ENCODE data around the gene PCID2. TPM values are rescaled to one million over a fixed set of nuclear protein-coding genes. Genes with fewer than 3 reads are reported as not detected.
A peak's percentile ranks its signal among the peaks of the same experiment; 100 is the strongest.

The PCID2 gene
- polyA plus RNA-seq, 1 of the 3 experiments (the other 2 are of a cell fraction) = 69.8 TPM

DNA sequence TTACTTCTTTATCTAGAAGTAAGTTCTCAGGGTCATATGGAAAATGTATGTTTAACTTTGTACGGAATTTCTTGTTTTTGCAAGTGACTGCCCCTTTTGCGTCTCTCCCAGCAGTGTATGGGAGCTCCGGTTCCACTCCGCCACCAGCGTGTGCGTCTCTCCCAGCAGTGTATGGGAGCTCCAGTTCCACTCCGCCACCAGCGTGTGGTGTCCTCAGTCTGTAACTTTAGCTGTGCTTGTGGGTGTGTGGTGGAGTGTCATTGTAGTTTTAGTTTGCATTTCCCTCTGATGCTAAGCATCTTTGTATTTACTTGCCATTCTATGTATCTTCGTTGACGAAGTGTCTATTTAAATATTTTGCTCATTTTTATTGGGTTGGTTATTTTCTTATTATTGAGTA lies 3.3 kb upstream of the PCID2 start:
- Histone ChIP-seq H3K4me2 (no peak overlapping the region), H4K20me1 (ENCODE audit: insufficient read depth) (peaks cover 66% of the 10 kb centered on the region), H3K4me1 (ENCODE audit: control insufficient read depth in 1 of 2, insufficient read depth in 2 of 2, low read depth in 1 of 2, low read length in 1 of 2) (peaks cover 20 to 25% of the 10 kb centered on the region in 2 experiments), H3K9ac (no peak overlapping the region), H2AFZ (ENCODE audit: low read depth) (no peak overlapping the region), H3K9me2 (no peaks in the 10 kb centered on the region), H3K4me3 (ENCODE audit: low read depth in 2 of 2, low read length in 1 of 2) (no peak overlapping the region), H3K9me3 (no peaks in the 10 kb centered on the region), H3K27me3 (ENCODE audit: insufficient read depth) (no peaks in the 10 kb centered on the region), H3K27ac (ENCODE audit: low read depth in 2 of 2, low read length in 1 of 2) (no peak overlapping the region), H3K36me3 (replicated peaks in 1 of 2; ENCODE audit: control insufficient read depth in 1 of 2, insufficient read depth in 2 of 2, low read length in 1 of 2) (peaks cover 16 to 19% of the 10 kb centered on the region in 2 experiments), H3F3A (replicated peaks; ENCODE audit: insufficient read depth) (peaks cover 10% of the 10 kb centered on the region), H3K79me2 (ENCODE audit: insufficient read depth) (peaks cover 87% of the 10 kb centered on the region)
- no peak for DNase-seq
- WGBS (ENCODE audit: low lambda C conversion rate) = 97% methylated on average over 10 of the region's 10 CpGs
- ChIA-PET POLR2A (no interaction called here), CTCF (interaction anchor here (0.5 kb wide), 1 partner anchor 181 kb away, joined by 3 read pairs; no protein-coding TSS in a partner anchor)
- TF ChIP-seq, protein P1, sequence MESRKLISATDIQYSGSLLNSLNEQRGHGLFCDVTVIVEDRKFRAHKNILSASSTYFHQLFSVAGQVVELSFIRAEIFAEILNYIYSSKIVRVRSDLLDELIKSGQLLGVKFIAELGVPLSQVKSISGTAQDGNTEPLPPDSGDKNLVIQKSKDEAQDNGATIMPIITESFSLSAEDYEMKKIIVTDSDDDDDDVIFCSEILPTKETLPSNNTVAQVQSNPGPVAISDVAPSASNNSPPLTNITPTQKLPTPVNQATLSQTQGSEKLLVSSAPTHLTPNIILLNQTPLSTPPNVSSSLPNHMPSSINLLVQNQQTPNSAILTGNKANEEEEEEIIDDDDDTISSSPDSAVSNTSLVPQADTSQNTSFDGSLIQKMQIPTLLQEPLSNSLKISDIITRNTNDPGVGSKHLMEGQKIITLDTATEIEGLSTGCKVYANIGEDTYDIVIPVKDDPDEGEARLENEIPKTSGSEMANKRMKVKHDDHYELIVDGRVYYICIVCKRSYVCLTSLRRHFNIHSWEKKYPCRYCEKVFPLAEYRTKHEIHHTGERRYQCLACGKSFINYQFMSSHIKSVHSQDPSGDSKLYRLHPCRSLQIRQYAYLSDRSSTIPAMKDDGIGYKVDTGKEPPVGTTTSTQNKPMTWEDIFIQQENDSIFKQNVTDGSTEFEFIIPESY (IDR thresholded peaks at IDR 0.05; ENCODE audit: borderline replicate concordance, low read depth) = 0 out of 2 replicates have a peak, but pooled peaks have one; percentile 15
- TF ChIP-seq, protein P2, sequence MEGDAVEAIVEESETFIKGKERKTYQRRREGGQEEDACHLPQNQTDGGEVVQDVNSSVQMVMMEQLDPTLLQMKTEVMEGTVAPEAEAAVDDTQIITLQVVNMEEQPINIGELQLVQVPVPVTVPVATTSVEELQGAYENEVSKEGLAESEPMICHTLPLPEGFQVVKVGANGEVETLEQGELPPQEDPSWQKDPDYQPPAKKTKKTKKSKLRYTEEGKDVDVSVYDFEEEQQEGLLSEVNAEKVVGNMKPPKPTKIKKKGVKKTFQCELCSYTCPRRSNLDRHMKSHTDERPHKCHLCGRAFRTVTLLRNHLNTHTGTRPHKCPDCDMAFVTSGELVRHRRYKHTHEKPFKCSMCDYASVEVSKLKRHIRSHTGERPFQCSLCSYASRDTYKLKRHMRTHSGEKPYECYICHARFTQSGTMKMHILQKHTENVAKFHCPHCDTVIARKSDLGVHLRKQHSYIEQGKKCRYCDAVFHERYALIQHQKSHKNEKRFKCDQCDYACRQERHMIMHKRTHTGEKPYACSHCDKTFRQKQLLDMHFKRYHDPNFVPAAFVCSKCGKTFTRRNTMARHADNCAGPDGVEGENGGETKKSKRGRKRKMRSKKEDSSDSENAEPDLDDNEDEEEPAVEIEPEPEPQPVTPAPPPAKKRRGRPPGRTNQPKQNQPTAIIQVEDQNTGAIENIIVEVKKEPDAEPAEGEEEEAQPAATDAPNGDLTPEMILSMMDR (IDR thresholded peaks at IDR 0.05) = peak; percentile 26; the same call in 1 of the 2 replicates
- TF ChIP-seq FOXJ3 (CRISPR knock-in tag; IDR thresholded peaks at IDR 0.05) = no peak

DNA sequence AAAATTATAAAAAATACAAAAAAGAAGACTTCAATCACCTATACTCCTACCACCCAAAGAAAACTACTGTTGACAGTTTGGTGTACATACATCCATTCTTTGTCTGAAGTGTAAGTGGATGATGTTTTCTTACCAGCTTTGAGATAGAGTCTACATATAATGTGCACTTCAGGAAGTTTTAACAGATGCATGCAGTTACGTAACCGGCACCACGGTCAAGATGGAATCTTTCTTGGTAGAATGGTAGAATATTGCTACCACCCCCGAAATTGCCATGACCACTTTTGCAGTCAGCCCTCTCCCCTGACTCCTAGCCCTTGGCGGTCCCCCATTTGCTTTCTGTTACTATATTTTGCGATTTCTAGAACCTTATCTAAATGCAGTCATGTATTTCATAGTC lies 2.4 kb upstream of the PCID2 start:
- H3K79me2 ChIP-seq (ENCODE audit: insufficient read depth) = peaks cover 87% of the 10 kb centered on the region
- WGBS (ENCODE audit: low lambda C conversion rate) = 87% methylated on average over 6 of the region's 6 CpGs
- peaks cover 57% of the 10 kb centered on the region for H4K20me1 ChIP-seq (ENCODE audit: insufficient read depth)
- H3K4me2 ChIP-seq = peak overlapping the region; percentile 82
- H3F3A ChIP-seq (replicated peaks; ENCODE audit: insufficient read depth) = peaks cover 5% of the 10 kb centered on the region
- ChIA-PET CTCF (interaction anchor here (1.4 kb wide), 1 partner anchor 9 kb away, joined by 4 read pairs; no protein-coding TSS in a partner anchor), POLR2A (no interaction called here)
- peak overlapping the region; percentile 78; the same call in 1 of the 2 replicates for H3K9ac ChIP-seq
- peak overlapping the region in 1 of 2 experiments; percentile 71; a peak in 1 of 4 replicates for H3K27ac ChIP-seq (ENCODE audit: low read depth in 2 of 2, low read length in 1 of 2)
- H3K36me3 ChIP-seq (replicated peaks in 1 of 2; ENCODE audit: control insufficient read depth in 1 of 2, insufficient read depth in 2 of 2, low read length in 1 of 2) = peaks cover 20 to 25% of the 10 kb centered on the region in 2 experiments
- no peak overlapping the region for H2AFZ ChIP-seq (ENCODE audit: low read depth)
- H3K4me1 ChIP-seq (ENCODE audit: control insufficient read depth in 1 of 2, insufficient read depth in 2 of 2, low read depth in 1 of 2, low read length in 1 of 2) = peaks cover 12 to 27% of the 10 kb centered on the region in 2 experiments
- no peaks in the 10 kb centered on the region for H3K27me3 ChIP-seq (ENCODE audit: insufficient read depth)
- H3K9me3 ChIP-seq = no peaks in the 10 kb centered on the region
- H3K9me2 ChIP-seq = no peaks in the 10 kb centered on the region
- TF ChIP-seq EP300 (IDR thresholded peaks at IDR 0.05; ENCODE audit: borderline replicate concordance in 1 of 2, low read depth in 1 of 2, low read length in 1 of 2) (no peak), TCF12 (IDR thresholded peaks at IDR 0.05) (no peak), GABPA (IDR thresholded peaks at IDR 0.05; ENCODE audit: low read depth) (no peak), MEF2A (IDR thresholded peaks at IDR 0.05; ENCODE audit: borderline replicate concordance, low read depth) (no peak), MXI1 (IDR thresholded peaks at IDR 0.05; ENCODE audit: low read depth, low read length) (no peak), FOSL2 (IDR thresholded peaks at IDR 0.05; ENCODE audit: borderline replicate concordance, low read depth) (no peak), RCOR1 (IDR thresholded peaks at IDR 0.05; ENCODE audit: low read length) (no peak), SMC3 (IDR thresholded peaks at IDR 0.05; ENCODE audit: low read depth, low read length) (no peak), GATA2 (CRISPR knock-in tag; IDR thresholded peaks at IDR 0.05) (no peak)
- TF ChIP-seq, protein P1 (IDR thresholded peaks at IDR 0.05; ENCODE audit: borderline replicate concordance, low read depth) = no peak
- TF ChIP-seq, protein P3, sequence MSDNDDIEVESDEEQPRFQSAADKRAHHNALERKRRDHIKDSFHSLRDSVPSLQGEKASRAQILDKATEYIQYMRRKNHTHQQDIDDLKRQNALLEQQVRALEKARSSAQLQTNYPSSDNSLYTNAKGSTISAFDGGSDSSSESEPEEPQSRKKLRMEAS (IDR thresholded peaks at IDR 0.05; ENCODE audit: low read depth) = no peak
- no peak for DNase-seq
- peak overlapping the region; percentile 89 to 97; a peak in 3 of 4 replicates for H3K4me3 ChIP-seq (ENCODE audit: low read depth in 2 of 2, low read length in 1 of 2)

Data from SK-N-SH (cell line).